ENCODE data around the gene ZAP70. TPM values are rescaled to one million over a fixed set of nuclear protein-coding genes. Genes with fewer than 3 reads are reported as not detected.

The ZAP70 gene
- total and polyA plus RNA-seq, 2 of the 13 experiments (the other 11 are each of a cell fraction or from before 2014, with no cell fraction given): 0.51 to 4.0 TPM

DNA sequence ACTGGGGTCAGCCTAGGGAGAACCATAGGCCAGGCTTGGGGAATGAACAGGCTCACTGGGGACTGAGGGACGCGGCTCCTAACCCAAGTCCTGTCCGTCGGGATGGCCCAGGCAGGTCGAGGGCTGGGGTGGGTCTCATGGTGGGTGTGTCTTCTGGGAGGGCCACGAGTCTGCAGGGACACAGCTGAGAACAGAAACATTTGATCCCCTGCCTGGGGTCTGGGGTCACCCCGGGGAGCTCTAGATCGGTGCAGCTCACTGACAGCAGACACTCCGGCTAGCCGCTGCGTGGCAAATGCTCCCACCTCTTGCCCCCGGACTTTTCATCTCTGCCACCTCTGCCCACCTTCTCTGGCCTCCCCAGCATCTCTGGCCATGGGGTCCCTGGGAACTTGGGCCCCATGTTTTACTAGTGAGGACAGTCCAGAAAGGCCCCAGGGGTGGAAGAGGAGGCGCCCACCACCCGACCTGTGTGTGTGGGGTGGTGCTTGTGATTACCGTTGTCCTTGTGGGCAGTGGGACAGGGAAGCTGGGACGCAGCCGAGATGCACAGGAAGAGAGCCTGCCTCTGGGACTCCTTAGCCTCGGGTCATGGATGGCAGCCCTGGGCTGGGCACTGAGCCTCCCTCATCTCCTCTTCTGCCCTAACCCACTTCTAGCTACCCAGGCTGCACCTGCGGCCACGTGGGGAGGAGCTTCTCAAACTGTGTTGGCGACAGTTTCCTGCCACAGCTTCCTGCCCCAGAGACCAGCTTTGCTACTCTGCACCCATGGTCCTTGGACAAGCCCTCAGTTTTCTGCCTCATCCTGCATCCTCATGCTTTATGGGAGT lies 4.9 kb downstream of the ZAP70 start:
- WGBS (ENCODE audit: low lambda C conversion rate): 68% methylated on average over 17 of the region's 21 CpGs
- no peak overlapping the region for H2AFZ ChIP-seq (ENCODE audit: low read length)
- ATAC-seq: no peak; the same call in 2 of the 3 replicates
- FAIRE-seq: no peak
- DNase-seq (ENCODE audit: low spot score): no peak
- no peaks in the 10 kb centered on the region for H3K36me3 ChIP-seq (replicated peaks in 1 of 2; ENCODE audit: control insufficient read depth in 1 of 2, insufficient read depth in 2 of 2, low read length in 2 of 2)
- H3K9me3 ChIP-seq (ENCODE audit: low read length): no peaks in the 10 kb centered on the region
- CTCF ChIA-PET (ENCODE audit: low intra/inter-chr PET ratio, low total read pairs): no interaction called here
- H4K20me1 ChIP-seq (ENCODE audit: insufficient read depth, low read length): no peaks in the 10 kb centered on the region
- BruUV-seq (replicated peaks): no TSS peak
- peaks cover 0 to 12% of the 10 kb centered on the region in 2 experiments; a peak in 2 of 5 replicates for H3K27me3 ChIP-seq (ENCODE audit: control insufficient read depth in 1 of 2, insufficient read depth in 2 of 2, low read length in 2 of 2)
- H3K27ac ChIP-seq (ENCODE audit: extremely low read length, insufficient read depth, low read length): no peak overlapping the region
- H3K4me1 ChIP-seq (ENCODE audit: insufficient read depth, low read length): peaks cover 8% of the 10 kb centered on the region
- no peak overlapping the region for H3K9ac ChIP-seq (ENCODE audit: insufficient read depth, low read depth, low read length)
- intact Hi-C loops (cut with micrococcal nuclease; ENCODE audit: unreplicated experiment) (loop anchor here (10.0 kb wide), 1 partner anchor 547 kb away; no protein-coding TSS in a partner anchor), in situ Hi-C loops (cut with HindIII; ENCODE audit: extremely low pct_ligation_motif_present, low pct_unique_long_range_greater_than_20kb) (no loop called here)
- TF ChIP-seq HIC2 (CRISPR knock-in tag; IDR thresholded peaks at IDR 0.05; ENCODE audit: low read depth) (no peak), PPARG (CRISPR knock-in tag; conservative IDR thresholded peaks at IDR 0.05) (no peak), ZNF703 (CRISPR knock-in tag; IDR thresholded peaks at IDR 0.05; ENCODE audit: borderline replicate concordance) (no peak), ATF7 (IDR thresholded peaks at IDR 0.05) (no peak), ATF7 (CRISPR knock-in tag; IDR thresholded peaks at IDR 0.05) (no peak), TOE1 (CRISPR knock-in tag; IDR thresholded peaks at IDR 0.05) (no peak), ZNF749 (CRISPR knock-in tag; IDR thresholded peaks at IDR 0.05; ENCODE audit: borderline replicate concordance) (no peak), RBM22 (optimal IDR thresholded peaks at IDR 0.05; ENCODE audit: low read length) (no peak)
- TF ChIP-seq, protein P1, sequence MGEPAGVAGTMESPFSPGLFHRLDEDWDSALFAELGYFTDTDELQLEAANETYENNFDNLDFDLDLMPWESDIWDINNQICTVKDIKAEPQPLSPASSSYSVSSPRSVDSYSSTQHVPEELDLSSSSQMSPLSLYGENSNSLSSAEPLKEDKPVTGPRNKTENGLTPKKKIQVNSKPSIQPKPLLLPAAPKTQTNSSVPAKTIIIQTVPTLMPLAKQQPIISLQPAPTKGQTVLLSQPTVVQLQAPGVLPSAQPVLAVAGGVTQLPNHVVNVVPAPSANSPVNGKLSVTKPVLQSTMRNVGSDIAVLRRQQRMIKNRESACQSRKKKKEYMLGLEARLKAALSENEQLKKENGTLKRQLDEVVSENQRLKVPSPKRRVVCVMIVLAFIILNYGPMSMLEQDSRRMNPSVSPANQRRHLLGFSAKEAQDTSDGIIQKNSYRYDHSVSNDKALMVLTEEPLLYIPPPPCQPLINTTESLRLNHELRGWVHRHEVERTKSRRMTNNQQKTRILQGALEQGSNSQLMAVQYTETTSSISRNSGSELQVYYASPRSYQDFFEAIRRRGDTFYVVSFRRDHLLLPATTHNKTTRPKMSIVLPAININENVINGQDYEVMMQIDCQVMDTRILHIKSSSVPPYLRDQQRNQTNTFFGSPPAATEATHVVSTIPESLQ (CRISPR knock-in tag; conservative IDR thresholded peaks at IDR 0.05): no peak
- TF ChIP-seq, protein P2, sequence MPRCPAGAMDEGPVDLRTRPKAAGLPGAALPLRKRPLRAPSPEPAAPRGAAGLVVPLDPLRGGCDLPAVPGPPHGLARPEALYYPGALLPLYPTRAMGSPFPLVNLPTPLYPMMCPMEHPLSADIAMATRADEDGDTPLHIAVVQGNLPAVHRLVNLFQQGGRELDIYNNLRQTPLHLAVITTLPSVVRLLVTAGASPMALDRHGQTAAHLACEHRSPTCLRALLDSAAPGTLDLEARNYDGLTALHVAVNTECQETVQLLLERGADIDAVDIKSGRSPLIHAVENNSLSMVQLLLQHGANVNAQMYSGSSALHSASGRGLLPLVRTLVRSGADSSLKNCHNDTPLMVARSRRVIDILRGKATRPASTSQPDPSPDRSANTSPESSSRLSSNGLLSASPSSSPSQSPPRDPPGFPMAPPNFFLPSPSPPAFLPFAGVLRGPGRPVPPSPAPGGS (CRISPR knock-in tag; IDR thresholded peaks at IDR 0.05): no peak
- POLR2A ChIA-PET: no interaction called here
- no peaks in the 10 kb centered on the region for H3K79me2 ChIP-seq (ENCODE audit: insufficient read depth, low read length)
- no peak overlapping the region for H3K4me2 ChIP-seq (ENCODE audit: low read depth, low read length)
- no peak overlapping the region for H3K4me3 ChIP-seq (replicated peaks in 1 of 3; ENCODE audit: insufficient read depth in 1 of 3, low read depth in 2 of 3, low read length in 3 of 3)
